Activated CD8-positive, alpha-beta memory T cell treated with anti-CD3 and anti-CD28 coated beads, Interleukin-2, amount 50 U/mL, for 4 hours (primary cell): ENCODE data around the gene KRT71.

Experiments
- DNase-seq: peaks from one replicate; pipeline ENCODE4 v3.0.0-alpha.2; 2020

Gene KRT71

GRCh38 chr12:52535574-52535973 lies 17.4 kb downstream of the KRT71 start:
- no peak for DNase-seq

GRCh38 chr12:52534482-52534881 lies 18.5 kb downstream of the KRT71 start:
- DNase-seq = no peak

- DNase-seq = no peak
Observed at GRCh38 chr12:52533686-52534470, 19.1 kb downstream of the KRT71 start.

GRCh38 chr12:52532636-52533035 lies 20.3 kb downstream of the KRT71 start:
- no peak for DNase-seq

GRCh38 chr12:52531566-52532300 lies 21.2 kb downstream of the KRT71 start:
- no peak for DNase-seq

- DNase-seq = no peak
Observed at GRCh38 chr12:52530905-52531304, 22.0 kb downstream of the KRT71 start.

GRCh38 chr12:52530366-52530765 lies 22.6 kb downstream of the KRT71 start:
- no peak for DNase-seq

GRCh38 chr12:52529846-52530245 lies 23.1 kb downstream of the KRT71 start:
- no peak for DNase-seq

GRCh38 chr12:52529417-52529816 lies 23.5 kb downstream of the KRT71 start:
- no peak for DNase-seq

GRCh38 chr12:52528641-52529143 lies 24.3 kb downstream of the KRT71 start:
- no peak for DNase-seq

GRCh38 chr12:52527121-52527800 lies 25.7 kb downstream of the KRT71 start:
- no peak for DNase-seq

- DNase-seq = no peak
Observed at GRCh38 chr12:52526511-52526951, 26.4 kb downstream of the KRT71 start.

- DNase-seq = no peak
Observed at GRCh38 chr12:52525661-52526499, 27.1 kb downstream of the KRT71 start.

- DNase-seq = no peak
Observed at GRCh38 chr12:52524898-52525591, 27.9 kb downstream of the KRT71 start.

GRCh38 chr12:52524241-52524897 lies 28.6 kb downstream of the KRT71 start:
- no peak for DNase-seq

GRCh38 chr12:52523824-52524223 lies 29.1 kb downstream of the KRT71 start:
- no peak for DNase-seq

GRCh38 chr12:52522346-52523011 lies 30.5 kb downstream of the KRT71 start:
- DNase-seq = no peak

- no peak for DNase-seq
Observed at GRCh38 chr12:52521568-52522266, 31.2 kb downstream of the KRT71 start.

- DNase-seq = no peak
Observed at GRCh38 chr12:52521175-52521567, 31.8 kb downstream of the KRT71 start.
